ENCODE results near the gene DEXI. TPM values are rescaled to one million over a fixed set of nuclear protein-coding genes. Genes with fewer than 3 reads are reported as not detected.

The DEXI gene
- total RNA-seq, 1 donor from 2014 or later, result 36.3 TPM

GRCh38 chr16:10902999-10903398 lies 39.3 kb downstream of the DEXI start:
- H3K27ac ChIP-seq, result no peak overlapping the region
- H3K4me3 ChIP-seq, result no peak overlapping the region
- ATAC-seq (no peak), DNase-seq (no peak)
- H3K27me3 ChIP-seq, result no peaks in the 10 kb centered on the region
- H3K9me3 ChIP-seq, result no peaks in the 10 kb centered on the region
- H3K4me1 ChIP-seq, result no peaks in the 10 kb centered on the region
- intact Hi-C loops (cut with DNase I), result no loop called here
- TF ChIP-seq, protein P1, sequence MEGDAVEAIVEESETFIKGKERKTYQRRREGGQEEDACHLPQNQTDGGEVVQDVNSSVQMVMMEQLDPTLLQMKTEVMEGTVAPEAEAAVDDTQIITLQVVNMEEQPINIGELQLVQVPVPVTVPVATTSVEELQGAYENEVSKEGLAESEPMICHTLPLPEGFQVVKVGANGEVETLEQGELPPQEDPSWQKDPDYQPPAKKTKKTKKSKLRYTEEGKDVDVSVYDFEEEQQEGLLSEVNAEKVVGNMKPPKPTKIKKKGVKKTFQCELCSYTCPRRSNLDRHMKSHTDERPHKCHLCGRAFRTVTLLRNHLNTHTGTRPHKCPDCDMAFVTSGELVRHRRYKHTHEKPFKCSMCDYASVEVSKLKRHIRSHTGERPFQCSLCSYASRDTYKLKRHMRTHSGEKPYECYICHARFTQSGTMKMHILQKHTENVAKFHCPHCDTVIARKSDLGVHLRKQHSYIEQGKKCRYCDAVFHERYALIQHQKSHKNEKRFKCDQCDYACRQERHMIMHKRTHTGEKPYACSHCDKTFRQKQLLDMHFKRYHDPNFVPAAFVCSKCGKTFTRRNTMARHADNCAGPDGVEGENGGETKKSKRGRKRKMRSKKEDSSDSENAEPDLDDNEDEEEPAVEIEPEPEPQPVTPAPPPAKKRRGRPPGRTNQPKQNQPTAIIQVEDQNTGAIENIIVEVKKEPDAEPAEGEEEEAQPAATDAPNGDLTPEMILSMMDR (IDR thresholded peaks at IDR 0.05), result no peak
- H3K36me3 ChIP-seq, result peaks cover 61% of the 10 kb centered on the region

- Histone ChIP-seq H3K4me1 (no peaks in the 10 kb centered on the region), H3K27ac (no peak overlapping the region), H3K4me3 (no peak overlapping the region), H3K36me3 (peaks cover 21% of the 10 kb centered on the region), H3K27me3 (no peaks in the 10 kb centered on the region), H3K9me3 (no peaks in the 10 kb centered on the region)
- intact Hi-C loops (cut with DNase I), result no loop called here
- TF ChIP-seq, protein P1 (IDR thresholded peaks at IDR 0.05), result no peak
- DNase-seq (no peak), ATAC-seq (peak; percentile 61)
Measured at GRCh38 chr16:10897134-10897533, 45.1 kb downstream of the DEXI start.

DNA sequence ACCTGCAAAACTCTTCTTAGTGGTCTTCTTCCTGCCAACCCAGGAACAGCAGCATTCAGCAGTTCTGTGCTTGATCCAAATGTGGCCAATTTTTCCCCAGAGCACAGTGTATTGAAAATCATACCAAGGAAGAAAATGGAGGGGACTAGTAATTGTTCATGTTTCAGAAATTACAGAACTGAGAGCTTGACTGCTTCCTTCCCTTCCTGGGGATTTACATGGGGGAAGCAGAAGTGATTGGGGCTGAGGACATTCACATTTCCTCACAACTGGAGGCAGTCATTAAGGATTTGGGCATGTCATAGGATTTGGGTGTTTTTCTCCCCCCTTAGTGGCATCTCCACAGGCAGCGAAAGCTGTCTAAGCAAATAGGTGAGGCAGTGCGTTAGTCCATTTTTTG lies 45.5 kb downstream of the DEXI start:
- intact Hi-C loops (cut with DNase I), result no loop called here
- Histone ChIP-seq H3K4me1 (no peaks in the 10 kb centered on the region), H3K9me3 (no peaks in the 10 kb centered on the region), H3K4me3 (no peak overlapping the region), H3K36me3 (peaks cover 17% of the 10 kb centered on the region), H3K27me3 (no peaks in the 10 kb centered on the region), H3K27ac (no peak overlapping the region)
- TF ChIP-seq, protein P1 (IDR thresholded peaks at IDR 0.05), result no peak
- DNase-seq, result no peak
- peak; percentile 62 for ATAC-seq

GRCh38 chr16:10896165-10896564 lies 46.1 kb downstream of the DEXI start:
- DNase-seq (no peak), ATAC-seq (no peak)
- no peaks in the 10 kb centered on the region for H3K9me3 ChIP-seq
- H3K4me1 ChIP-seq, result no peaks in the 10 kb centered on the region
- TF ChIP-seq, protein P1 (IDR thresholded peaks at IDR 0.05), result no peak
- no peak overlapping the region for H3K4me3 ChIP-seq
- no peaks in the 10 kb centered on the region for H3K27me3 ChIP-seq
- no peak overlapping the region for H3K27ac ChIP-seq
- peaks cover 14% of the 10 kb centered on the region for H3K36me3 ChIP-seq
- intact Hi-C loops (cut with DNase I), result no loop called here

DNA sequence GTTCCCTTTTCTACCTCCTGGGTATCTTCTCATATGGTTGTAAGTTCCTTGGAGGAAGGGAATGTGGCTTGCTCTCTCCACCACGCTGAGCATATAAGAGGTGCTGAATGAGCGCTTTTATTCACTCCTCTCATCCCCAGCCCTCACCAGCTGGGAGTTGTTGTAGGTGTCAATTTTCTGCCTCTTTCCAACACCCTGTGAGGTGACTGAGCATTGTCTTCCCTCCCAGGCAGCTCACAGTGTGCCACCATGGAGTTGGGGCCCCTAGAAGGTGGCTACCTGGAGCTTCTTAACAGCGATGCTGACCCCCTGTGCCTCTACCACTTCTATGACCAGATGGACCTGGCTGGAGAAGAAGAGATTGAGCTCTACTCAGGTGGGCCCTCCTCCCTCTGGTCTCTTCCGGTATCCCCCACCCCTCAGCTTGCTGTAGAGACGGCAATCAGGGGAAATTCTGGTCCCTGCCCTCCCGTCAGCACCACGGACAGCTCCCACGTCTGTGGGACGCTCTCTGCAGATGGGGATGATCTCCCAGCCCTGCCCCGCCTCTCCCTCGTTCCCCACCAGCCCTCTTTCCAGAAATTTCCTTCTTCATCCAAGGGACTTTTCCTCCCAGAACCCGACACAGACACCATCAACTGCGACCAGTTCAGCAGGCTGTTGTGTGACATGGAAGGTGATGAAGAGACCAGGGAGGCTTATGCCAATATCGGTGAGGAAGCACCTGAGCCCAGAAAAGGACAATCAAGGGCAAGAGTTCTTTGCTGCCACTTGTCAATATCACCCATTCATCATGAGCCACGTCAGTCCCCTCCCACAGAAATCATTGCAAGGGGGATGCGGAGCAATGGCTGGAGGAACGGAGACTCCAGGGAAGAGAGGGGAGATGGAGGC lies 47.0 kb downstream of the DEXI start:
- DNase-seq (no peak), ATAC-seq (peak; percentile 55)

More for the DNA sequence above, 47.0 kb downstream of the DEXI start:
- H3K4me3 ChIP-seq, result no peak overlapping the region
- H3K36me3 ChIP-seq, result peaks cover 14% of the 10 kb centered on the region
- no peaks in the 10 kb centered on the region for H3K9me3 ChIP-seq
- H3K4me1 ChIP-seq, result no peaks in the 10 kb centered on the region
- H3K27me3 ChIP-seq, result no peaks in the 10 kb centered on the region
- intact Hi-C loops (cut with DNase I), result no loop called here
- TF ChIP-seq, protein P1 (IDR thresholded peaks at IDR 0.05), result no peak
- H3K27ac ChIP-seq, result no peak overlapping the region

All from upper lobe of right lung (tissue), 1 donor.